GM18867 (cell line): ENCODE results near the gene CSMD2.
"Not testable (repeated sequence)": the region's sequence is repeated elsewhere in the genome, so short reads cannot be mapped to it uniquely, and the experiment has no call there.

ENCODE experiments used
- ATAC-seq: cut with Tn5 transposase; IDR thresholded peaks from one replicate; pipeline ENCODE4 v1.9.1; 2021; ENCODE audit warnings: mild to moderate bottlenecking, moderate library complexity; ENCODE audit not compliant: unreplicated experiment

The CSMD2 gene

DNA sequence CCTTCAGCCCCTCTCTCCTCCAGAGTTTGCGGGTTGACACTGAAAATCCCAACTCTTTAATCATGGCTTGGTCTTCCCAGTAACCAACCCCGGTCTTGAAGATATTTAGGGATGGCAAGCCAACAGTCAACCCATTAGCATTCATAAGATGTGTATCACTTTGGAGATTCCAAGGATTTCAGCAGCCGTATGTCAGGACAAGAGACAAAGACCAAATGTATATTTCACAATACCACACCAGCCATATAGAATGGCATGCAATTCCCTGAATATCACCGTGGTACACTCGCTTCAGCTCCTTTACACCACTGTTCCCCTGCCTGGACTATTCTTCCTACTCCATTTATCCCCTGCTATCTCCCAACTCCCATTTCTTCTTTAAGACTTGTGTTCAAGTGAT, 109.2 kb downstream of the CSMD2 start:
- no peak for ATAC-seq

DNA sequence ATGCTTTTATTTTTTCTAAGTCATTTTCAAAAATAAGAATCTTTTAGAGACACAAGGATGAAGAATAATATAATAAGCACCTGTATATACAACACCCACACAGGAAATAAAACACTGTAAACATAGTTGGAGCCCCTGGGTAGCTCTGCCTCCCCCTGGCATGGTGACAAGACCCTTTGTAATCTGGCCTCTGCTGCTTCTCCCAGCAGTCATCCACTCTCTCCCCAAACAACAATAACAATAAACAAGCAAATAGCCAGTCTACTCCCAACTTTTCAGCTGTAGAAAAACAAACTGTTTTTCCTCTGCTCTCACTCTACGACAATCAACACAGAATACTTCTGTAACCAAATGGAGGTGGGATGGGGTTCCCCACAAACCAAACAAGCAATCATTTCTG, 110.1 kb downstream of the CSMD2 start:
- ATAC-seq = no peak

DNA sequence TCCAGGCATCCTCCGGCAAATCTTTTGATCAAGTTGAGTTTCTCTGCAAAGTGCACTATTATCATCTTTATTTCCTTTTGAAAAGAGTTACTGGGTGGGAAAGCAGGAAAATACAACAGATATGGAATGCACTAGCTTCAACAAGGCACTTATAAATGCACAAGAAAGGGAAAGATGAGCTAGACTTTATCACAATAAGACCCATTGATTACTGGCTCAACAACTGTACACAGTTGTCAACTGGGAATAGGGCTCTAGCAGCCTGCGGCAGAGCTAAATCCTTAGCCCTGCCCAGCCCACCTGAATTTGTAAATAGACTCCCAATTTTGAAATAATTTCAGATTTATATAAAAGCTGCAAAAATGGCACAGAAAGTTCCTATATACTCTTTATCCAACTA, 111.4 kb downstream of the CSMD2 start:
- ATAC-seq = no peak

DNA sequence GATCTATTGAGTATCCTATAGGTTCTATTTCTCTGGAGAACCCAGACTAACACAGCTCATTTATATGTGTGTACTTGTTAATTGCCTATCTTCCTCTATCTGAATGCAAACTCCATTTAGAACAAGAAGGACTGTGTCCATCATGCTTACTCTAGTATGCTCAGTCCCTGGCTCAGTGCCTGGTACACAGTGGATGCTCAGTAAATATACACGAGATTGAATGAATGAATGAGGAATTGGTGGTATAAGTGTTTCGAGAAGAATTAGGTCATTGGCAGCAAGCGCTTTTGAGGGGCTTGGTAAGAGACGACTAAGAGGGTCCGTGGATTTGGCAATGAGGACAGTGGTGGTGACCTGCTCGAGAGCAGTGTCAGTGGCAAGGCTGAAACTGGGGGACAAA, 112.5 kb downstream of the CSMD2 start:
- no peak for ATAC-seq

DNA sequence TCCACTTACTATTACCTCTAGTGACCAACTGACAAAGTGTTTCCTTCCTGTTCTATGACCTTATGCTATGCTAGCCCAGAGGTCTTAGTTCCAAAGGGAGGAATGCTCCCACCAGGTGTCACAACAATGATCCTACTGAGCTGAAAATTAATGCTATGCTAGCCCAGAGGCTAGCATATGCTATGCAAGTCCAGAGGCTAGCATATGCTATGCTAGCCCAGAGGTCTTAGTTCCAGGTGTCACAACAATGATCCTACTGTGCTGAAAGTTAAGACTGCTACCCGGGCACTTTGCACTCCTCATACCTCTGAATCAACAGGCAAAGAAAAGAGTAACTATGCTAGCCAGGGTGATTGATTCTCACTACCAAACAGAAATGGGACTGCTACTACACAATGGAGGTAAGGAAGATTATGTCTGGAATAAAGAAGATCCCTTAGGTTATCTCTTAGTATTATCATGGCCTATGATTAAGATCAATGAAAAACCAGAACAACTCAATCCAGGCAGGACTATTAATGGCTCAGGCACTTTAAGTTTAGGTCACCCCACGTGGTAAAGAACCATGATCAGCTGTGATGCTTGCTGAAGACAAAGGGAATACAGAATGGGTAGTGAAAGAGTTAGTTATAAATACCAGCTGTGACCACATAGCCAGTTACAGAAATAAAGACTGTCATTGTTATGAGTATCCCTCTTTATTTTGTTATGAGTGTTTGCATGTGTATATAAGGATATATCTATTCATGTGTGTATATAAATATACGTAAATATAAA, 114.1 kb downstream of the CSMD2 start:
- no peak for ATAC-seq

DNA sequence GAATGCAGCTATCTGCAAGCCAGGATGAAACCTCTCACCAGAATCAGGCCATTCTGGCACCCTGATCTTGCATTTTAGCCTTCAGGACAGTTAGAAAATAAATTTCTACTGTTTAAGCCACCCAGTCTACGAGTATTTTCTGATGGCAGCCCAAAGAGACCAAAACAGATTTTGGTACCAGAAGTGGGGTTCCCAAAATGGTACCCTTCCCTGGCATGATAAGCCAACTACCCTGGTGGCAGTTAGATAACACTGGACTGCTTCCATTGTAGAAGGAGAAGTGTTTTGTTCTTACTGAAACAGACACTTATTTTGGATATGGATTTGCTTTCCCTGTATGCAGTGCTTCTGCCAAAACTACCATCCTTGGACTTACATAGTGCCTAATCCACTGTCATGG, 115.0 kb downstream of the CSMD2 start:
- ATAC-seq = no peak

DNA sequence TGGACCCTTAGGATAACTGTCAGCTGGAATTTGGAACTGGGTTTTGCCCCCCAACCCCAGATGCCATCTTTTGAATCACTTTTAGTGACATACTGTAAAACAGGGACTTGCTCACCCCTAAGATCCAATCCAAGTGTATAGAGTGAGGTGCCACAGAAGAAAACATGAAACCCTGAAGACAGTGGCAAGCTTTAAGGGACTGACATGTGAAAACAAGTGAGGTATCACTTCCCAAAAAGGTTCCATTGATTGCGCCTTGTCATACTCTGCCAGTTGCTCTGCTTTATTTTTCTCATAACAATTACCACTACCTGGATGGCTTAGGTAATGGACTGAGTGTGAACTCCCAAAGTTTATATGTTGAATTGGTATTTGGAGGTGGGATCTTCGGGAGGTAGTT, 115.6 kb downstream of the CSMD2 start:
- no peak for ATAC-seq

DNA sequence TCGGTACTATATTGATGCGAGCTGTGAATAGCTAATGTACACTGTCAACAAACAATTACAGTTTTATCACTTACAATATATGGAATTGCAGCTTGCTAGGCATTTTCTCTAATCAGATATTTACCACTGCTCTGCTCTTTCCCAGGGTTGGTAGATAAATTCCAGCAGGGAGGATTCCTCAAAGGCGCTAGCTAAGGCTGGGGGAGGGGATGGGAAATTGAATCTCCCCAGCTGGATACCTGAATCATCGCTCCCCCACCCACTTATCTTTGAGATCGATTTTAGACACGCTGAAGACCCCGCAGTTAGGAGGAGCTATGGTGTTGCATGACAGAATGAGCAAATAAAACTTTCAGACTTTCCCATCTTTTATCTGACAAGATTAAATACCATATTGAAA, 127.2 kb downstream of the CSMD2 start:
- ATAC-seq = no peak

DNA sequence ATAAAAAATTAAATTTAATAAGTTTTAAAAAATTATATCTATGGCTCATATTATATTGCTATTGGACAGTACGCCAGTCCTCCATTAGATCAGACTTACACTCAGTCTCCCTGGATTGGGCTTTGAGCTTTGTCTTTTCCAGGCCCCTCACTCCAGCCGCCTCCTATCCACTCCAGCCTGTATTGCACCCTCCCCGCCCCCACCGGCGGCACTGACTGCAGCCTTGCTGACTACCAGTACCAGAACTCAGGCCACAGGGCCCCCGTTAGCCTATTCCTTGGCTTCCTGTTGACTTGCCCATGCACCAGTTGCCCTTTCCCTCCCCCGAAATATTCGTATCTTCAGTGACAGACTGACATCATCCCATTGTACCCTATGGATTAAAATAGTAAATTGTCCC, 127.9 kb downstream of the CSMD2 start:
- ATAC-seq = no peak

DNA sequence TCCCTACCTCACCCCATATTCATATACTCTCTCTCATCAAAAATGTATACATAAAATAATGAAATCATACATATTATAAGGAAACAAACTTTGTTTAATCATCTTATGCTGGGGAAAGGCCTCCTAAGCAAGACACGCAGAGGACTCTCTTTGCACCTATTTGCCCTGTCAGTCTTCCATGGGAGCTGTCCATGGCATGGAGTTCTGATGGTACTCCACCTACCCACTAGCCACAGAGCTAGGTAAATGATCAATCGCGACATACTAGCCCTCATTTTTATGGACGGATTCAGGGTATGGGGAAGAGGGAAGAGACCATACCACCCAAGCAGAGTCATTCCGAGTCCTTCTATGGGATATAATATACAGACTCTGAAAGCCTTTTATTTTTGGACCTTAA, 131.0 kb downstream of the CSMD2 start:
- no peak for ATAC-seq

DNA sequence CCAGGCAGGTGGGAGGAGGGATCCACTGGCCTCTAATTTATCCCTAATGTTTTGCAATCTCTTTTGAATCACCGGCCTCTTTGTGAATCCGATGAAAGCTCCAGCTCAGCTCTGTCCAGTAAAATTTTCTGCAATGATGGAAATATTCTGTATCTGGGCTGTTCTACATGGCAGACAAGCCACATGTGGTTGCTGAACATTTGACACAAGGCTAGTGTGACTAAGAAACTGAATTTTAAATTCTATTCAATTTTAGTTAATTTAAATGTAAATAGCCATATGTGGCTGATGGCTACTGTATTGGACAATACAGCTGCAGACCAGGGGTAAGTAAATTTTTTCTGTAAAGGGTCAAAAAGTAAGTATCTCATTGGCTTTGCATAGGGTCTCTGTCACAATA, 135.1 kb downstream of the CSMD2 start:
- no peak for ATAC-seq

DNA sequence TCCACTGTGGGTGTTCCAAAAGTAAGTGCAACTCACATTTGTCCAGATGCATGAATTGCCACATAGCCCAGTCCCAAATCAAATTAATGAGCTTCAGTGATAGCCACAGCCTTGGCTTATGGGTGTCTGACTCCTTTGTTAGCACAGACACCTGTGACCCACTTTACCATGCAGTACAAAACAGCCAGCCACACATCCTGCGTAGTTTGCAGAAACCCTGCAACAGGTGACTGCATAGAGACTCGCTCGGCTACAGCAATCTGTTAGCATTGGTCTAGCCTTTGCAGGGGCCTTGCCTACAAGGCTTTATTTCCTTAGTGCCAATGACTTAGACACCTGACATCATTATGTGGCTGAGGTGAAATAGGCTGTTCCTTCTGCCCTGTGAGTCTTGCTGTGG, 135.5 kb downstream of the CSMD2 start:
- no peak for ATAC-seq

DNA sequence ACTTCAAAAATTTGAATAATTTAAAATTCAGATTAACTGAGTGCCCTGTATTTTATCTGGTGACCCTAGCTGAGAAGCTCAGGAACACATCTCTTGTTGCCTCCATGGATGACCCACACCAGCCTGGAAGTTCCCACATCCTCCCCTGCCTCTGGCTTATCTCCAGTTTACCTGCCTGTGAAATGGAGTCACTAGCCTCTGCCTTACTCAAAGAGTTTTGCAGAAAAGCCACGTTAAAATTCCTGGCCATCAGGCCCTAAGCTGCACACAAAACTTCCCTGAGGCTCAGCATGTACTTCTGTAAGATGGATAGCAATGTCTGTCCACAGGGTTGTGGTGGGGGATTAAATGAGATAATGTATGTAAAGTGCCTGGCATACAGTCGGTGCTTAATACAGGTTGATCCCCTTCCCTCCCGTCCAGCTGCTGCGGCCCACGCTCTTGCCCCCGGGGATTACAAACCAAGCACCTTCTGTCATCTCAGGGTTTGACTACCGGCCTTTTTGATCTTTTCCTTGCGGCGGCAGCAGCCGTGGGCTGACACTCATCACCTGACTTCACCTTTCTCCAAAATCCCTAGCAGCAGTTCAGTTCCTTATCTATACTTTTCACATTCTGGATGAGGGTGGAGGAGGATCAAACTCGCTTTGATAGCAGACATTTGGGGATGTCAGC, 136.5 kb downstream of the CSMD2 start:
- ATAC-seq = no peak

DNA sequence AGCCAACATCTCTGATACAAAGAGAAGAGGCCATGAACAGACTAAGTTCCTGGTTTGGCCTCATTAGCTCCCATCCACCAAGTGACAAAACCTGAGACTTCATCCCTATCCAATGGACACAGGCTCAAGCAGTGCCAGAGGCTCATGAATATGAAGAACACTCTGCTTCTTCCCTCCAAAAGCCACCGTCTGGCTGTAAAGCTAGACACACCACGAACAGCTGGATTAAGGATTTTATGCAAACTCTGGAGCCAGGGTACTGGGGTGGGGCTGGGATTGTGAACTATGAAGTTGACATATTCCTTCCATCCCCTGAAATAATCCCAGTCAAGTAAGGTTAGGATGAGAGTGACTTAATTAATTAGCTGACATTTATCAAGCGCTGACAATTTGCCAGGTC, 139.4 kb downstream of the CSMD2 start:
- no peak for ATAC-seq

DNA sequence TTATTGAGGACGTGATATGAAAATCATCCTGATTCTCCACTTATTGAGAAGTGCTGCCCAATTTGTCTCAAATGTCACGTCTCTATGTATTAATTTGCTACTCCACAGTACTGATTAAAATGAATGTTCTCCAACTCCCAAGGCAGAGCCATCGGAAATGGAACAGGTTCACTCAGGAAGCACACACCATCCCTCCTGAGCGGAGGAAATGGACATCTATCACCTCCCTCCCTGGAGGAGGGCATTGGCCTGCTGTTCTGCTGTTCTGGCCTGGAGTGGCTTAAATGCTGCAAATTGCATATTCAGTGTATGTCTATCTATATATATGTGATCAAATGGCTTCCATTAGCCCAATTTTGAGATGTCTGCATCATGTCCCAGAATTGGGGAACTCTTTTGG, 140.5 kb downstream of the CSMD2 start:
- ATAC-seq = no peak

DNA sequence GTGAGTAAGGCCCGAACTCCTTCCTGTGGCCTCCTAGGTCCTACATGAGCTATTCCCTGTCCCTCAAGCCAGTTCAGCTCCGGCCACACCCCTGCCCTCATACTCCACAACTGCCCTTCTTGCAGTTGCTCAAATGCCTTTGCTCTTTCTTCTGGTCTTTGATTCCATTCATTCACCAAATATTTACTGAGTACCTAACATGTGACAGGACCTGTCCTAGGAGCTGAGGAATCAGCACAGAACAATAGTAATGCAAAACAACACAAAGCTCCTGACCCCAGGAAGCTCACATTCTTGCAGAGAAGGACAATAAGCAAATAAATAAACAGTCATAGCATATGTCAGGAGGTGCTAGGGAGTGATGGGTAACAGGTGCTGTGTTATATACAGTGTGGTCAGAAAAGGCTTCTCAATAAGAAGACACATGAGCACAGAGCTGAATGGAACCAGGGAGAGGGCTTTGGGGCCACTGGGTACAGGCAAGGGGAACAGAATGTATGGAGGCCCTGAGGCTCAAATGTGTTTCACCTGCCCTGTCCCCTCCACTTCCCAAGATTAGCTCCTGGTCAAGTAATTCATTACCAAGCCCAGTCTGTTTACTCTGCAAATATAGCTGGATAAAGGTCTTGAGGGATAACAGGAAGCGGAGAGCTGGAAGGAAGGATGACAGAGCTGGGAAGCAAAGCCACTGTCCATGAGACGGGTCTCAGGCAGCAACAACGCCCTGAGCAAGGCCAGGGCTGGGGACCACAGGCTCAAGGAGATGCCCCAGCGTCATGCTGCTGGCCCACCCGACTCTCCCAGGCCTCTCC, 145.1 kb downstream of the CSMD2 start:
- no peak for ATAC-seq

DNA sequence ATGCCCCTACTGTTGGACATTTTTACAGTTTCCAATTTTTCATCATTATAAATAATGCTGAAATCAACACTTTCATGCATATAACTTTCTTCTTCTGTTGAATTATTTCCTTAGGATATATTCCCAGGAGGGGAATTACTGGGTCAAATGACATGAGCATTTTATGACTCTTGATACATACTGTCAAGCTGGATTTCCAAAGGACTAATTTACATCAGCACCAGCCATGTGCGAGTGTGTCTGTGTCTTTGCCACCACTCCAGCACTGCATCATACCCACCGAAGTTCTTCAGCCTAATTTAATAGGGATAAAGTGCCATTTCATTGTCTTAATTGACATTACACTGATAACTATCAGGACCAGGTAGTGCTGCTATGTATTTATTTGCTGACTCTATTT, 146.7 kb downstream of the CSMD2 start:
- no peak for ATAC-seq

DNA sequence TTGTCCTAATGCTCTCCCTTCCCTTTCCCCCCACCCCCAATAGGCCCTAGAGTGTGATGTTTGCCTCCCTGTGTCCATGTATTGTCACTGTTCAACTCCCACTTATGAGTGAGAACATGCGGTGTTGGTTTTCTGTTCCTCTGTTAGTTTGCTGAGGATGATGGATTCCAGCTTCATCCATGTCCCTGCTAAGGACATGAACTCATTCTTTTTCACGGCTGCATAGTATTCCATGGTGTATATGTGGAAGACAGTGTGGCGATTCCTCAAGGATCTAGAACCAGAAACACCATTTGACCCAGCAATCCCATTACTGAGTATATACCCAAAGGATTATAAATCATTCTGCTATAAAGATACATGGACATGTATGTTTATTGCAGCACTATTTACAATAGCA, 148.7 kb downstream of the CSMD2 start:
- ATAC-seq = not testable (repeated sequence)

DNA sequence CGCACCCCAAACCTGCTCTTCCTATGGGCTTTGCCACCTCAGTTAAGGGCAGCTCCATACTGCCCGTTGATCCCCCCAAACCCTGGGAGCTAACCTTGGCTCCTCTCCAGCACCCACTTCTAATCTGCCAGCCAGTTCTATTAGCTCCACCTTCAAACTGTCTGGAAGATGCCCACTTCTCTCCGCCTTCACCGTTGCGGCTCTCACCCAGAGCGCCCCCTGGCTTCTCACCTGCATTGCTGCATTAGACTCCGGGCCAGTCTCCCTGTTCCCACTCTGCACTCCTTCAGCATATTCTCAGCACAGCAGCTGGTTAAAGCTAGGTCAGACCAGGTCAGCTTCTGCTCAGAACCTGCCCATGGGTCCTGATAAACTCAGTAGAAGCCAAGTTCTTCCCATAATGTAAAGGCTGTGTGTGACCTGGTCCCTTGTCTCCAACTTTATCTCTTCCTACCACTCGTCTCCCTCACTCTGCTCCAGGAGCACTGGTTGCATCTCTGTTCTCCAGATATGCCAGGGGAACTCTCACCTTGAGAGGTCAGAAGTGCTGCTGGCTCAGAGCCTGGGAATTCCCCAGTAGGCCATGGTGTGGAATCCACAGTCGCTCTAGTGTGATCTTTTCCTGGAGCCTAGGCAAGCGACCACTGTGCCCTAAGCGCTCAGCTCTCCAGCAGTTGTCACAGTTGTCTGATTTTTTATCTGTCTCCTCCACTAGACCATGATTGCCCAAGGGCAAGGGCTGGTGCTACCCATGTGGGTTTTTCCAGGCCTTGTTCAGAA, 150.9 kb downstream of the CSMD2 start:
- ATAC-seq = no peak

DNA sequence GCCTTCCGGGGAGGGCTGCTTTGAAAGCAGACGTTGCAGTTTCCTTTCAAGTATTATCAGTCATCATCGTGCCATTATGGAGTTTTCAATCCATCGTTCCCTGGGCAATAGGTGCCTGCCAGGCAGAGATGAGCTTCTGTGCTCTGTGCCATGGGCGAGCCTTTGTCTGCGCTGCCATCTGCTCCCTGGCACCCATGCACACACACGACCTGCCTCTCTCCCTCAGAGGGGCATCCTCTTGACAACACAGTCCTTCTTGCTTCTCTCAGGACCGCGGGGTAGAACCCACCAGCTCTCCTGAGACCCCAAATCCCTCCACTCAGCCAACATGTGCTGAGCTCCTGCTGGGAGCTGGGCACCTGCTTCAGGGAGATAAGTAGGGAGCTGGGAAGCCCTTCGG, 151.9 kb downstream of the CSMD2 start:
- no peak for ATAC-seq

DNA sequence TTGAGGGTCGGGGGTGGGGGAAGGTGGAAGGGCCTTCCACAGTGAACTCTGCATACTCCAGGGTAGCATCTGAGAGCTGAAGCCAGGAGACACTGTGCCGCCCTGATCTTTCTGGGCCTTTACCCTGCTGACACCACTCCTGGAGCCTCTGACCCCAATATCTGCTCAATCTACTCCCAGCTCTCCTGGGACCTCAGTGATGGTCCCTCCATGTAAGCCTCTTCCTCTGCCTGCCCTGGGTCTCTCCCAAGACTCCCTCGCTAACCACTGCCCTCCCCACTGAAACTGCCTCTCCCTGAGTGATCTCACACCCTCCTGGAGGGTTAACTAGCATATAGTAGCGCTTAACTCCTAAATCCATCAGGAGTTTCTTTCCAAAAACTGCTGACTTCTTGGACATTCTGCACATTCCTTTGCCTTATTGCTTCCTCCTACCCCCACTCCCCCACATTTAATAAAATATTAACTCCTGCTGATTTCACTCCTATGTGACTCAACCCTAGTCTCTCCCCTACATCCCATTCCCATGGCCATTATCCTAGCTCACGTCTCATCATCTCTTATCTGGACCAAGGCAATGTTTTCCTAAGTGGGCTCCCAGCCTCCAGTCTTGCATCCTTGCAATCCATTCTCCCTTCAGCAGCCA, 155.6 kb downstream of the CSMD2 start:
- ATAC-seq = no peak
